ENCODE results near the gene SLC35E1.

- TF ChIP-seq, protein P1, sequence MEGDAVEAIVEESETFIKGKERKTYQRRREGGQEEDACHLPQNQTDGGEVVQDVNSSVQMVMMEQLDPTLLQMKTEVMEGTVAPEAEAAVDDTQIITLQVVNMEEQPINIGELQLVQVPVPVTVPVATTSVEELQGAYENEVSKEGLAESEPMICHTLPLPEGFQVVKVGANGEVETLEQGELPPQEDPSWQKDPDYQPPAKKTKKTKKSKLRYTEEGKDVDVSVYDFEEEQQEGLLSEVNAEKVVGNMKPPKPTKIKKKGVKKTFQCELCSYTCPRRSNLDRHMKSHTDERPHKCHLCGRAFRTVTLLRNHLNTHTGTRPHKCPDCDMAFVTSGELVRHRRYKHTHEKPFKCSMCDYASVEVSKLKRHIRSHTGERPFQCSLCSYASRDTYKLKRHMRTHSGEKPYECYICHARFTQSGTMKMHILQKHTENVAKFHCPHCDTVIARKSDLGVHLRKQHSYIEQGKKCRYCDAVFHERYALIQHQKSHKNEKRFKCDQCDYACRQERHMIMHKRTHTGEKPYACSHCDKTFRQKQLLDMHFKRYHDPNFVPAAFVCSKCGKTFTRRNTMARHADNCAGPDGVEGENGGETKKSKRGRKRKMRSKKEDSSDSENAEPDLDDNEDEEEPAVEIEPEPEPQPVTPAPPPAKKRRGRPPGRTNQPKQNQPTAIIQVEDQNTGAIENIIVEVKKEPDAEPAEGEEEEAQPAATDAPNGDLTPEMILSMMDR (IDR thresholded peaks at IDR 0.05), result no peak
- TF ChIP-seq POLR2AphosphoS5 (IDR thresholded peaks at IDR 0.05), result no peak
Measured at GRCh38 chr19:16537111-16537510, 35.1 kb downstream of the SLC35E1 start.
